GM18519 (cell line): ENCODE measurements around the gene TEX264.

Experiments
- ATAC-seq: cut with Tn5 transposase; IDR thresholded peaks from one replicate; pipeline ENCODE4 v1.9.1; 2021; ENCODE audit warnings: mild to moderate bottlenecking, moderate library complexity; ENCODE audit not compliant: unreplicated experiment, low FRiP score

TEX264 gene

GRCh38 chr3:51673802-51674654, 3.0 kb downstream of the TEX264 start:
- no peak for ATAC-seq

GRCh38 chr3:51675201-51675611, 4.2 kb downstream of the TEX264 start:
- ATAC-seq, result no peak

GRCh38 chr3:51676102-51676640, 5.1 kb downstream of the TEX264 start:
- no peak for ATAC-seq

- ATAC-seq, result no peak
Measured at GRCh38 chr3:51677358-51677757, 6.3 kb downstream of the TEX264 start.

GRCh38 chr3:51678186-51678585, 7.1 kb downstream of the TEX264 start:
- ATAC-seq, result no peak

- no peak for ATAC-seq
Measured at GRCh38 chr3:51678641-51679040, 7.6 kb downstream of the TEX264 start.

- no peak for ATAC-seq
Measured at GRCh38 chr3:51679318-51679717, 8.3 kb downstream of the TEX264 start.

- ATAC-seq, result no peak
Measured at GRCh38 chr3:51679777-51680176, 8.7 kb downstream of the TEX264 start.

- ATAC-seq, result no peak
Measured at GRCh38 chr3:51680196-51680595, 9.1 kb downstream of the TEX264 start.

- ATAC-seq, result no peak
Measured at GRCh38 chr3:51680663-51681230, 9.7 kb downstream of the TEX264 start.

- no peak for ATAC-seq
Measured at GRCh38 chr3:51681453-51681852, 10.4 kb downstream of the TEX264 start.

GRCh38 chr3:51682079-51682478, 11.0 kb downstream of the TEX264 start:
- peak; percentile 85 for ATAC-seq

- ATAC-seq, result no peak
Measured at GRCh38 chr3:51682526-51682925, 11.5 kb downstream of the TEX264 start.

GRCh38 chr3:51683566-51683965, 12.5 kb downstream of the TEX264 start:
- ATAC-seq, result no peak

- no peak for ATAC-seq
Measured at GRCh38 chr3:51684971-51685751, 14.1 kb downstream of the TEX264 start.

GRCh38 chr3:51686056-51686455, 15.0 kb downstream of the TEX264 start:
- ATAC-seq, result no peak

GRCh38 chr3:51686512-51687215, 15.6 kb downstream of the TEX264 start:
- ATAC-seq, result no peak

GRCh38 chr3:51687431-51688205, 16.6 kb downstream of the TEX264 start:
- ATAC-seq, result no peak

GRCh38 chr3:51688206-51688600, 17.2 kb downstream of the TEX264 start:
- no peak for ATAC-seq

- no peak for ATAC-seq
Measured at GRCh38 chr3:51691021-51691420, 20.0 kb downstream of the TEX264 start.
